HepG2 (cell line): ENCODE results near the gene IFT43. TPM values are rescaled to one million over a fixed set of nuclear protein-coding genes. Genes with fewer than 3 reads are reported as not detected.

ENCODE experiments used
- ATAC-seq: fragments of 200-7000 bp; cut with Tn5 transposase; 3 replicates; pipeline ENCODE4 v1.9.1; 2020; ENCODE audit warnings: mild to moderate bottlenecking, moderate library complexity
- BruUV-seq: library from RNA; stranded (reverse); fragments of 400-500 nt; replicated peaks from 2 replicates; lab custom pipeline; 2021; lab: Mats Ljungman, UMichigan
- CTCF ChIA-PET: fragments of 300-600 bp; formaldehyde crosslinking; extraction: SDS; loops from one replicate; lab custom pipeline; 2021; ENCODE audit warnings: low total read pairs, inconsistent platforms, low intra/inter-chr PET ratio; lab: Yijun Ruan, JAX
- POLR2A ChIA-PET: fragments of 350-600 bp; sonication (Branson Sonifier 250); formaldehyde crosslinking; loops from one replicate; lab custom pipeline; 2020; ENCODE audit warnings: antibody characterized with exemption, inconsistent platforms; lab: Yijun Ruan, JAX
- DNase-seq: peaks from one replicate; pipeline ENCODE4 v3.0.0-alpha.2; 2015; ENCODE audit warnings: low spot score
- FAIRE-seq: peaks from 3 replicates; lab custom pipeline; 2011; peaks lifted over from hg19 to GRCh38; lab: Jason Lieb, UNC
- H2AFZ ChIP-seq: one replicate; pipeline ENCODE4 v1.6.1; 2011; ENCODE audit warnings: low read length, inconsistent platforms
- H3K27ac ChIP-seq: fragments of 300-600 bp; 3 replicates; pipeline ENCODE4 v1.8.0; 2011; ENCODE audit warnings: mixed run types, mild to moderate bottlenecking, mixed read lengths, low read length, inconsistent platforms; ENCODE audit not compliant: insufficient read depth; ENCODE audit errors: extremely low read length
- H3K27me3 ChIP-seq, 2 experiments: fragments of 200-600 bp in 1 of 2; 2 replicates in 1 of 2; 3 replicates in 1 of 2; pipeline versions ENCODE4 v1.6.0 to v1.8.0; 2011; ENCODE audit warnings: low read length in 2 of 2, mild to moderate bottlenecking in 2 of 2, moderate library complexity in 2 of 2, inconsistent platforms in 1 of 2; ENCODE audit not compliant: insufficient read depth in 2 of 2, control insufficient read depth in 1 of 2
- H3K36me3 ChIP-seq, 2 experiments: fragments of 200-600 bp in 1 of 2; replicated peaks in 1 of 2; 2 replicates in 1 of 2; 3 replicates in 1 of 2; pipeline versions ENCODE4 v1.5.1 to v1.8.0; 2011; ENCODE audit warnings: low read length in 2 of 2, inconsistent platforms in 1 of 2; ENCODE audit not compliant: insufficient read depth in 2 of 2, control insufficient read depth in 1 of 2
- H3K4me1 ChIP-seq: 2 replicates; pipeline ENCODE4 v1.5.1; 2012; ENCODE audit warnings: low read length, inconsistent platforms; ENCODE audit not compliant: insufficient read depth
- H3K4me2 ChIP-seq: 2 replicates; pipeline ENCODE4 v1.6.0; 2011; ENCODE audit warnings: low read depth, low read length, inconsistent platforms
- H3K4me3 ChIP-seq, 3 experiments: fragments of 200-600 bp in 1 of 3; sonication (generic), shearing (Covaris generic) in 1 of 3; replicated peaks in 1 of 3; 2 replicates each; pipeline ENCODE4 v1.5.1; 2011 to 2016; ENCODE audit warnings: low read length in 3 of 3, inconsistent platforms in 2 of 3, low read depth in 2 of 3, mild to moderate bottlenecking in 2 of 3, control low read depth in 1 of 3, mixed read lengths in 1 of 3; ENCODE audit not compliant: insufficient read depth in 1 of 3
- H3K79me2 ChIP-seq: one replicate; pipeline ENCODE4 v1.6.1; 2011; ENCODE audit warnings: low read length, inconsistent platforms; ENCODE audit not compliant: insufficient read depth
- H3K9ac ChIP-seq: 2 replicates; pipeline ENCODE4 v1.6.0; 2011; ENCODE audit warnings: mild to moderate bottlenecking, low read depth, low read length, inconsistent platforms; ENCODE audit not compliant: insufficient read depth
- H3K9me3 ChIP-seq: 2 replicates; pipeline ENCODE4 v1.5.1; 2012; ENCODE audit warnings: mild to moderate bottlenecking, low read length
- H4K20me1 ChIP-seq: 2 replicates; pipeline ENCODE4 v1.6.0; 2011; ENCODE audit warnings: inconsistent platforms, mild to moderate bottlenecking, low read length, moderate library complexity; ENCODE audit not compliant: insufficient read depth
- AGO1 ChIP-seq: fragments of 200-400 bp; formaldehyde crosslinking; IDR thresholded peaks from 2 replicates; pipeline ENCODE4 v1.6.1; 2017; ENCODE audit warnings: mild to moderate bottlenecking, low read depth, low read length, moderate library complexity; ENCODE audit not compliant: poor library complexity, severe bottlenecking
- ATRX ChIP-seq: sonication (generic); formaldehyde crosslinking; IDR thresholded peaks from 2 replicates; pipeline ENCODE4 v1.4.0; 2020; ENCODE audit warnings: missing genetic modification reagents, borderline replicate concordance
- E2F2 ChIP-seq: sonication (generic); formaldehyde crosslinking; IDR thresholded peaks from 2 replicates; pipeline ENCODE4 v1.4.0; 2020; ENCODE audit warnings: missing genetic modification reagents, borderline replicate concordance
- EEA1 ChIP-seq: sonication (generic); formaldehyde crosslinking; IDR thresholded peaks from 2 replicates; pipeline ENCODE4 v1.5.1; 2020; ENCODE audit warnings: mild to moderate bottlenecking, missing genetic modification reagents, borderline replicate concordance
- FIP1L1 ChIP-seq: fragments of 200-400 bp; formaldehyde crosslinking; IDR thresholded peaks from 2 replicates; pipeline ENCODE4 v1.6.1; 2018; ENCODE audit warnings: low read depth, mild to moderate bottlenecking, low read length, moderate library complexity, borderline replicate concordance; ENCODE audit not compliant: insufficient read depth
- LCORL ChIP-seq, 2 experiments: fragments of 450-650 bp in 1 of 2; sonication (generic) in 1 of 2; formaldehyde crosslinking in 1 of 2; IDR thresholded peaks; 2 replicates each; pipeline versions ENCODE4 v1.5.0 to v1.6.1; 2017 to 2020; ENCODE audit warnings: antibody characterized with exemption in 1 of 2, missing genetic modification reagents in 1 of 2
- MBNL3 ChIP-seq: fragments of 250-450 bp; sonication (Bioruptor Pico); conservative IDR thresholded peaks from 2 replicates; pipeline ENCODE4 v1.8.0; 2022; ENCODE audit warnings: mild to moderate bottlenecking, inconsistent platforms
- MTERF4 ChIP-seq: sonication (generic); formaldehyde crosslinking; IDR thresholded peaks from 2 replicates; pipeline ENCODE4 v1.8.0; 2023; ENCODE audit warnings: mild to moderate bottlenecking, missing genetic modification reagents
- PCBP1 ChIP-seq: fragments of 200-400 bp; formaldehyde crosslinking; IDR thresholded peaks from 2 replicates; pipeline ENCODE4 v1.6.1; 2017; ENCODE audit warnings: mild to moderate bottlenecking, low read depth, low read length, borderline replicate concordance
- SIX4 ChIP-seq: sonication (generic); formaldehyde crosslinking; IDR thresholded peaks from 2 replicates; pipeline ENCODE4 v1.4.0; 2020; ENCODE audit warnings: missing genetic modification reagents
- U2AF2 ChIP-seq: fragments of 200-400 bp; formaldehyde crosslinking; IDR thresholded peaks from 2 replicates; pipeline ENCODE4 v1.6.1; 2017; ENCODE audit warnings: low read depth, mild to moderate bottlenecking, low read length
- ZFP91 ChIP-seq: sonication (generic); formaldehyde crosslinking; IDR thresholded peaks from 2 replicates; pipeline ENCODE4 v1.9.0; 2022; ENCODE audit warnings: missing genetic modification reagents, mild to moderate bottlenecking, borderline replicate concordance
- ZNF205 ChIP-seq: IDR thresholded peaks from 2 replicates; pipeline ENCODE4 v1.6.1; 2018; ENCODE audit warnings: missing biosample characterization, missing genetic modification reagents
- ZNF235 ChIP-seq: sonication (generic); formaldehyde crosslinking; IDR thresholded peaks from 2 replicates; pipeline ENCODE4 v1.8.1; 2023; ENCODE audit warnings: mild to moderate bottlenecking, missing genetic modification reagents, borderline replicate concordance
- WGBS: methylation state at CpG from one replicate; pipeline ENCODE4 v1.1.6; 2017; ENCODE audit warnings: low lambda C conversion rate; 5-methylcytosine and 5-hydroxymethylcytosine counted together
- in situ Hi-C: cut with HindIII; loops from 2 replicates; pipeline ENCODE4 v1.10.0; 2017; ENCODE audit warnings: low pct_unique_long_range_greater_than_20kb; ENCODE audit not compliant: extremely low pct_ligation_motif_present
- intact Hi-C: fragments of 100-400 bp; cut with micrococcal nuclease; formaldehyde crosslinking; loops from one replicate; pipeline ENCODE4 v1.10.0; 2022; ENCODE audit not compliant: unreplicated experiment
- polyA plus RNA-seq, 8 experiments: library from polyadenylated mRNA; depleted of rRNA in 3 of 8; stranded (reverse) in 7 of 8; unstranded in 1 of 8; fragments of >200 nt; fragmentation: Illumina TruSeq in 4 of 8; extraction: Trizol in 4 of 8; gene quantifications; 2 replicates each; pipeline versions ENCODE4 v1.2.1 to v1.2.3, GENCODE V29; 2011 to 2016; ENCODE audit warnings: low read depth in 4 of 8, missing spikeins in 1 of 8, mixed read lengths in 1 of 8; ENCODE audit not compliant: insufficient read depth in 1 of 8
- total RNA-seq, 5 experiments: library from RNA; depleted of rRNA; stranded (reverse); fragments of >200 nt; fragmentation: Illumina TruSeq; extraction: Trizol; gene quantifications; 2 replicates each; pipeline ENCODE4 v1.2.3, GENCODE V29; 2016; ENCODE audit warnings: low read depth in 1 of 5
- TF ChIP-seq, protein P1 (sequence below): sonication (generic); formaldehyde crosslinking; IDR thresholded peaks from 2 replicates; pipeline ENCODE4 v1.5.1; 2020; ENCODE audit warnings: mild to moderate bottlenecking, missing genetic modification reagents, borderline replicate concordance

The IFT43 gene
- total and polyA plus RNA-seq, 2 of the 13 experiments (the other 11 are each of a cell fraction or from before 2014, with no cell fraction given), result 0.15 to 0.55 TPM

- ChIA-PET CTCF (no interaction called here), POLR2A (no interaction called here)
- no peaks in the 10 kb centered on the region for H4K20me1 ChIP-seq
- peaks cover 4 to 53% of the 10 kb centered on the region in 2 experiments; a peak in 4 of 5 replicates for H3K27me3 ChIP-seq
- intact Hi-C loops (no loop called here), in situ Hi-C loops (no loop called here)
- ATAC-seq (no peak), FAIRE-seq (no peak), DNase-seq (no peak)
- H3K4me2 ChIP-seq, result no peak overlapping the region
- no peak overlapping the region for H2AFZ ChIP-seq
- no peaks in the 10 kb centered on the region for H3K79me2 ChIP-seq
- H3K9me3 ChIP-seq, result no peaks in the 10 kb centered on the region
- H3K9ac ChIP-seq, result no peak overlapping the region
- H3K36me3 ChIP-seq, result no peaks in the 10 kb centered on the region
- no peak overlapping the region for H3K4me3 ChIP-seq
- BruUV-seq, result no TSS peak
- no peak overlapping the region for H3K27ac ChIP-seq
- no peak for TF ChIP-seq ATRX (CRISPR knock-in tag)
- TF ChIP-seq EEA1 (CRISPR knock-in tag), result no peak
- TF ChIP-seq, protein P1, sequence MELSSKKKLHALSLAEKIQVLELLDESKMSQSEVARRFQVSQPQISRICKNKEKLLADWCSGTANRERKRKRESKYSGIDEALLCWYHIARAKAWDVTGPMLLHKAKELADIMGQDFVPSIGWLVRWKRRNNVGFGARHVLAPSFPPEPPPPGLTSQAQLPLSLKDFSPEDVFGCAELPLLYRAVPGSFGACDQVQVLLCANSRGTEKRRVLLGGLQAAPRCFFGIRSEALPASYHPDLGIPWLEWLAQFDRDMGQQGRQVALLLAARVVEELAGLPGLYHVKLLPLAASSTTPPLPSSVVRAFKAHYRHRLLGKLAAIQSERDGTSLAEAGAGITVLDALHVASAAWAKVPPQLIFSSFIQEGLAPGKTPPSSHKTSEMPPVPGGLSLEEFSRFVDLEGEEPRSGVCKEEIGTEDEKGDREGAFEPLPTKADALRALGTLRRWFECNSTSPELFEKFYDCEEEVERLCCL (CRISPR knock-in tag), result no peak
- no peak for TF ChIP-seq ZNF205 (CRISPR knock-in tag)
- no peak for TF ChIP-seq PCBP1
- TF ChIP-seq MBNL3 (CRISPR knock-in tag), result no peak
- no peak for TF ChIP-seq SIX4 (CRISPR knock-in tag)
- TF ChIP-seq E2F2 (CRISPR knock-in tag), result no peak
- TF ChIP-seq AGO1, result no peak
- TF ChIP-seq U2AF2, result no peak
- no peak for TF ChIP-seq ZFP91
- TF ChIP-seq MTERF4 (CRISPR knock-in tag), result no peak
- no peak for TF ChIP-seq FIP1L1
- TF ChIP-seq ZNF235 (CRISPR knock-in tag), result no peak
- TF ChIP-seq LCORL (IDR thresholded peaks at IDR 0.05), result no peak
- TF ChIP-seq LCORL (CRISPR knock-in tag; IDR thresholded peaks at IDR 0.05), result no peak
- 55% methylated on average over 2 of the region's 3 CpGs for WGBS
- H3K4me1 ChIP-seq, result no peaks in the 10 kb centered on the region; the same call in 1 of the 2 replicates
Measured at GRCh38 chr14:76085358-76085757, 99.8 kb downstream of the IFT43 start.
